ENCODE measurements around the gene KCNQ1OT1.

Gene KCNQ1OT1

DNA sequence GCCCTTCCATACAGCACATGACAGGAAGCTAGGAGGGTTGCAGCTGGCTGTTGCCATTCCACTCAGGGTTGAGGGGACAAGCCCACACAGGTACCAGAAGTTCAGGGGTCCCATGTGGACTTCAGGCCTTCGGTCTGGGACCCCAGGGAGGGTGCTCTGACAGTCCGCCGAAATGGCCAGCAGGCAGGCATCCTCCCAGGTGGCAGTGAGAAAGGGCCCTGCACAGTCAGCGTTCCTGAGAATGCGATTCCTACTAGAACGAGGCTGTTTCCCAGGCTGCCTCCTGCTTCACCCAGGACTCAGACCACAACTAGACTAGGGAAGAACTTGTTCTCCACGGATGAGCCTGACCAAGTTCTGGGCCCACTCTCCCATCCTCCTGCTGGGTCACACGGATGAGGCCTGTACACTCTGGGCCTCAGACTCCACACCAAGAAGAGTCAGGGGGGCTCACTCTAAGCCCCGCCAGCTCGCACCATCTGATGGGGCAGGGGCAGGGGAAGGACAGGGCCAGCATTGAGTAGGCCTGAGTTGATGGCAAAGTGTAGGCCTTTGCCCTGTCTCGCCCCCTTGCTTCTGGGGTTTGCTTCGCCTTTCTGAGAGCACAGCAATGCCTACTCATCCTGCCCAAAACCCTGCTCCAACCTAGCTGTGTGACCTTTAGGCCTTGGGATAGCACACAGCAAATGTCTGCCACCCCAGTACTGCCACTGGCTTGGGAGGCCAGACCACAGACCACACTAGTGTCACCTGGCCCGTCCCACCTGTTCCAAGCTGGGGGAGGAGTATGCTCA is 14.0 kb downstream of the KCNQ1OT1 start:
- peak; percentile 38 for DNase-seq

DNA sequence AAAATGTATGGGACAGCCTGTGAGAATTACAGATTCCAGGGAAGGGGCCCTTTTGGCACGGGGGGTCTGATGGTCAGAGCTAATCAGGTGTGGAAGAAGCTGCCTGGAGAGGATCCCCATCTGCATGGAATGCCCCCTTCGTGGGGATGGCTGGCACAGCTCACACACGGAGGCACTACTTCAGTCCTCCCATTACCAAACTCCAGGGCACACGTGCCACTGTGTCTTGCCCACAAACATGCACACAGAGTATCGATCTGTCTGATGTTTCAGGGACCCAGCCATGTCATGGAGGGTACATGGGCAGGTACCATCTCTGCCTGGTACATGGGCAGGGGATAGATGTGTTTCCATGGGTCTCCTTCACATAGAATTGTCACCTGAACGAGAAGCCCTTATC is 14.7 kb downstream of the KCNQ1OT1 start:
- peak; percentile 36 for DNase-seq

GRCh38 chr11:2684581-2684980 is 15.2 kb downstream of the KCNQ1OT1 start:
- no peak for DNase-seq

GRCh38 chr11:2683806-2684205 is 16.0 kb downstream of the KCNQ1OT1 start:
- DNase-seq = no peak

GRCh38 chr11:2681408-2682145 is 18.2 kb downstream of the KCNQ1OT1 start:
- peak; percentile 44 for DNase-seq

GRCh38 chr11:2679011-2679676 is 20.6 kb downstream of the KCNQ1OT1 start:
- no peak for DNase-seq

DNA sequence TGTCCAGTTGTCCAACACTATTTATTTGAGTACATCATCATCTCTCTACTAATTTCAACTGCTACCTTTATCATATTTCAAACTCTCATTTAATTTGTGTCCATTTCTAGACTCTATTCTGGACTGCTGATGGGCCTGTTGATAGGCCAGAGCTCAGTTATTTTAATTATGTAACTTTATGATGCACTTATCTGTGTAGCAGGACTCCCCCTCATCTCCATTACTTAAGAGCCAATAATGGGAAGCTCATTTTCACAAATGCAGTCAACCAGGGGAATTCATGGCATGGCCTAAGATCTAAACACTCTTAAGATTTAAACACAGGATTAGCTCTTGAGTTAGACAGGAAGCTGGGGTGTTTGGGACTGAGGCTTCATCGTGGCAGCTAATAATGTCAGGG is 21.4 kb downstream of the KCNQ1OT1 start:
- no peak for DNase-seq

- DNase-seq = no peak
These were observed 22.7 kb downstream of the KCNQ1OT1 start for GRCh38 chr11:2677127-2677526.

DNA sequence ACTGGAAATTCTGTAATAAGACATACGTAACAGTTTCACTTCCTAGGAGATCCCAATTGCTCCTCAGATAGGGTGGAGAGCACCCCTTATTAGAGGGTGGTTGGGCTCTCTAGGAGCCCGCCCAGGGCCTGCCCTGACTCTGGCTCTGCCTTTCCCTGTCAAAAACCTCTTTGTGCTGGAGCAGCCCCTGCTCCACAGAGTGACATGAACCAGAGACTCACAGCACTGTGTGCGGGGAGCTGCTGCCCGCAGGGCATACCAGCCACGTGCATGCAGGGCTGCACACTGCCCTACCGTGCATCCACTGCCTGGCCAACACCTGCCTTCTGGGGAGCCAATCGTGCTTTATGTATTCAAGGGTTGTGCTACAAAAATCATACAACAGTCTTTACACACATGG is 24.3 kb downstream of the KCNQ1OT1 start:
- DNase-seq = peak; percentile 41

DNA sequence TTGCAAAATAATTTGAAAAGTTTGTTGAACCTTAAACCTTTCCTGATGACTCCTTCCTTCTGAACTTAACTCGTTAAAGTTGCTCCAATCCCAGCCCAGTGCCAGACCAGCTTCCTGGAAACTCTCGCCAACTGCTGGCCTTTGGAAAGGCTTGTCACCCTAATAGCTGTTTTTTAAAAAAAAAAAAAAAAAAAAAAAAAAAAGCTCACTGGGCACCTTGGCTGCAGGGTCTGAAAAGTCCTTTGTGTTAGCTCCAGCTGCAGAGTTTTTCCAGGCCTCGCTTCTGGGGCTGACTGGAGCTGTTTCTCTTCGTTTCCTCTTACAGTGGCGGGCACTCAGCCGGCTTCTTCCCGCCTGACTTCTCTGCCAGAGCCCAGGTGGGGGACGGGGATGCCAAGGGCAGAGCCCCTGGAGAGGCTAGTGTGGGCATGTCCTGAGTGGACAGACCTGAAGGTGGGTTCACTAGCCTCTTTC is 25.1 kb downstream of the KCNQ1OT1 start:
- DNase-seq = no peak

- DNase-seq = no peak
These were observed 25.8 kb downstream of the KCNQ1OT1 start for GRCh38 chr11:2673871-2674471.

GRCh38 chr11:2673250-2673610 is 26.6 kb downstream of the KCNQ1OT1 start:
- no peak for DNase-seq

GRCh38 chr11:2672553-2673249 is 27.1 kb downstream of the KCNQ1OT1 start:
- no peak for DNase-seq

GRCh38 chr11:2671748-2672147 is 28.0 kb downstream of the KCNQ1OT1 start:
- DNase-seq = no peak

DNA sequence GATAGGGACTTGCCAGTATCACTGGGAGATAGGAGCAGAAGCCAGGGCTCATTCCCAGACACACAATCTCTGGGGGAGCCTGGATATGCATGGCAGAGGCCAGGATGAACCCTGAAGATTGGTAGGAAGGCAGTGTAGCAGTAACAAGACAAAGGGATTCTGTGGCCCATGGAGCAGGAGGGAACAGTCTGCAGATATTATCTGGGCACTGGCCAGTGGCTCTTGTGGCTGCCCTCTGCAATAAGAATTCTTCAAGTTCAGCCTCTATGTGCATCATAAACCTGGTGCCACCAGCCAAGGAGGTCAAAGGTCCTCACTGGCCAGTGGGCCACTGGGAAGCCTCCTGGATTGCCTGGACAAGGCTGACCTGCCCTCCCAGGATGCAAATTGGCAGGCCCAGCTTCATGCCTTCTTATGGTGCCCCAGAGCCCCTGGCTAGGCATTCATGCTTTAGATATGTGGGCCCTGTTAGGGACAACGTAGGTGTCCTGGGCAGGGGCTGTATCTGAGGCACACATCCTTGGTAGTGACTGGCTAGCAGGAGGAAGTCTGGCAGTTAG is 29.2 kb downstream of the KCNQ1OT1 start:
- no peak for DNase-seq

GRCh38 chr11:2669634-2670469 is 29.9 kb downstream of the KCNQ1OT1 start:
- DNase-seq = no peak

GRCh38 chr11:2668876-2669275 is 30.9 kb downstream of the KCNQ1OT1 start:
- DNase-seq = no peak

DNA sequence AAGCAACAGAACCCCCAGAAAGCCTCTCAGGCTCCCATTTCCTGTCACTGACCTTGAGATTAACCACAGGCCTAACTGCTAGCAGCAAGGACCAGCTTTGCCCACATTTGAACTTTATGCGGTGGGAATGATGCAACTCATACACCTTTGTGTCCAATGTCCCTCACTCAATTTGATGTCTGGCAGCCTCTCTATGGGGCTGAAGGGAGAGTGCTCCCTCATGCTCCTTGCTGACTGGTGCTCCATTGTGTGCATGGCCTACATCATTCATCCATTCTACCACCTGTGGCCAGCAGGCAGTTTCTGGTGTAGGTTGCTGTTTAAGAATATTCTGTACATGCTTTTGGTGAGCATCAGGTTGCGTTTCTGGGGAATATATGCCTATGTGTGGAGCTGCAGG is 31.9 kb downstream of the KCNQ1OT1 start:
- DNase-seq = no peak

- DNase-seq = no peak
These were observed 32.8 kb downstream of the KCNQ1OT1 start for GRCh38 chr11:2666828-2667570.

DNA sequence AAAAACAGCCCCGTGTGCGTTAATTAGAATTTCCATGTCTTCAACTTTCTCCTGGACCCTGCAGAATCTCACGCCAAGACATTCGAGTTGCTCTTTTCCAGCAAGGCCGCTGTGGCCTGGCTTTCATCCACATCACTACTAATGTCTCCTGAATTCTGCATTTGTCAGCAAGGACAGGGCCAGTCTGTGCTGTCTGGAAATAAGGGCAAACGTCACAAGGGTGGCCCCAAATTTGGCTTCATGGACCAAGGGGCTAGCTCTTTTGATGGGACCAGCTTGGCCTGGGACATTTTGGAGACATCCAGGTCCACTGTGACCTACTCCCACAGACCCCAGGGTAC is 33.4 kb downstream of the KCNQ1OT1 start:
- DNase-seq = no peak
